PC-3 (cell line): ENCODE data around the gene DLGAP4. TPM values are rescaled to one million over a fixed set of nuclear protein-coding genes. Genes with fewer than 3 reads are reported as not detected.

Source experiments
- ATAC-seq: fragments of 200-7000 bp; cut with Tn5 transposase; 2 replicates; pipeline ENCODE4 v1.9.1; 2020; ENCODE audit warnings: mild to moderate bottlenecking, moderate library complexity
- BruUV-seq: library from RNA; stranded (reverse); fragments of 400-500 nt; replicated peaks from 2 replicates; lab custom pipeline; 2021; lab: Mats Ljungman, UMichigan
- CTCF ChIA-PET: fragments of 300-600 bp; sonication (Branson Sonifier 250); formaldehyde crosslinking; loops from one replicate; lab custom pipeline; 2022; ENCODE audit warnings: antibody characterized with exemption; lab: Charles Lee
- POLR2A ChIA-PET: fragments of 300-600 bp; sonication (Branson Sonifier 250); formaldehyde crosslinking; loops from one replicate; lab custom pipeline; 2022; ENCODE audit warnings: antibody characterized with exemption; ENCODE audit not compliant: unreplicated experiment; lab: Charles Lee
- DNase-seq: peaks from one replicate; pipeline ENCODE4 v3.0.0-alpha.2; 2015
- H2AFZ ChIP-seq: fragments of 300-600 bp; sonication (generic); 2 replicates; pipeline ENCODE4 v1.6.0; 2016; ENCODE audit warnings: antibody characterized with exemption, low read length
- H3F3A ChIP-seq: fragments of 300-600 bp; sonication (generic); one replicate; pipeline ENCODE4 v1.6.0; 2017; ENCODE audit warnings: antibody characterized with exemption, low read length, control low read depth, mild to moderate bottlenecking; ENCODE audit not compliant: unreplicated experiment
- H3K27ac ChIP-seq: fragments of 300-600 bp; sonication (generic); 2 replicates; pipeline ENCODE4 v1.5.1; 2016; ENCODE audit warnings: mild to moderate bottlenecking, low read length
- H3K27me3 ChIP-seq: fragments of 300-600 bp; sonication (generic); 2 replicates; pipeline ENCODE4 v1.6.1; 2016; ENCODE audit warnings: low read length, mixed read lengths
- H3K36me3 ChIP-seq: fragments of 300-600 bp; sonication (generic); 2 replicates; pipeline ENCODE4 v1.6.1; 2016; ENCODE audit warnings: low read depth, mixed run types, low read length, mixed read lengths
- H3K4me1 ChIP-seq: fragments of 300-600 bp; sonication (generic); 2 replicates; pipeline ENCODE4 v1.5.1; 2016; ENCODE audit warnings: low read length; ENCODE audit not compliant: insufficient read depth
- H3K4me2 ChIP-seq: fragments of 300-600 bp; sonication (generic); 2 replicates; pipeline ENCODE4 v1.6.0; 2016; ENCODE audit warnings: low read length
- H3K4me3 ChIP-seq: fragments of 300-600 bp; sonication (generic); 2 replicates; pipeline ENCODE4 v1.5.1; 2016; ENCODE audit warnings: mild to moderate bottlenecking, low read length, mixed read lengths
- H3K79me2 ChIP-seq: fragments of 300-600 bp; sonication (generic); 2 replicates; pipeline ENCODE4 v1.6.1; 2017; ENCODE audit warnings: low read length, mixed read lengths
- H3K9ac ChIP-seq: fragments of 300-600 bp; sonication (generic); 2 replicates; pipeline ENCODE4 v1.6.0; 2016; ENCODE audit warnings: mild to moderate bottlenecking, low read length
- H3K9me2 ChIP-seq: fragments of 300-600 bp; sonication (generic); replicated peaks from 2 replicates; pipeline ENCODE4 v1.6.1; 2016; ENCODE audit warnings: mixed run types, low read length, mixed read lengths
- H3K9me3 ChIP-seq: fragments of 300-600 bp; sonication (generic); 2 replicates; pipeline ENCODE4 v1.6.1; 2016; ENCODE audit warnings: low read length, mixed read lengths
- H4K20me1 ChIP-seq: fragments of 300-600 bp; sonication (generic); 2 replicates; pipeline ENCODE4 v1.6.1; 2016; ENCODE audit warnings: low read length, mixed read lengths
- CTCF ChIP-seq: fragments of 300-600 bp; sonication (generic); conservative IDR thresholded peaks from 2 replicates; pipeline ENCODE4 v1.5.1; 2017; ENCODE audit warnings: antibody characterized with exemption, low read depth, mild to moderate bottlenecking, low read length
- EZH2 ChIP-seq: fragments of 300-600 bp; sonication (generic); IDR thresholded peaks from one replicate; pipeline ENCODE4 v1.6.1; 2017; ENCODE audit warnings: antibody characterized with exemption, mild to moderate bottlenecking, low read length; ENCODE audit not compliant: unreplicated experiment
- EZH2phosphoT487 ChIP-seq: fragments of 300-600 bp; sonication (generic); IDR thresholded peaks from 2 replicates; pipeline ENCODE4 v1.6.1; 2018; ENCODE audit warnings: mild to moderate bottlenecking, antibody characterized with exemption, low read length, borderline replicate concordance
- intact Hi-C: fragments of 100-400 bp; cut with micrococcal nuclease; formaldehyde crosslinking; loops from 2 replicates; pipeline ENCODE4 v1.9.0; 2023
- total RNA-seq: library from RNA; depleted of rRNA; stranded (reverse); fragments of >200 nt; gene quantifications from 2 replicates; pipeline ENCODE4 v1.2.3, GENCODE V29; 2014

DLGAP4 gene
- total RNA-seq, 1 experiment from 2014 or later = 21.0 TPM

- H3K27ac ChIP-seq = no peak overlapping the region
- H4K20me1 ChIP-seq = no peaks in the 10 kb centered on the region
- CTCF ChIA-PET = no interaction called here
- H2AFZ ChIP-seq = no peak overlapping the region
- intact Hi-C loops = no loop called here
- H3K9ac ChIP-seq = no peak overlapping the region
- DNase-seq (no peak), ATAC-seq (no peak)
- POLR2A ChIA-PET = no interaction called here
- H3K27me3 ChIP-seq = no peaks in the 10 kb centered on the region
- no peaks in the 10 kb centered on the region for H3K9me2 ChIP-seq
- H3F3A ChIP-seq = no peaks in the 10 kb centered on the region
- H3K4me1 ChIP-seq = no peaks in the 10 kb centered on the region
- TF ChIP-seq CTCF (no peak), EZH2 (no peak), EZH2phosphoT487 (no peak)
- peaks cover 17% of the 10 kb centered on the region for H3K36me3 ChIP-seq
- H3K4me2 ChIP-seq = no peak overlapping the region
- BruUV-seq = no TSS peak
- H3K4me3 ChIP-seq = no peak overlapping the region
- no peaks in the 10 kb centered on the region for H3K9me3 ChIP-seq
- no peaks in the 10 kb centered on the region for H3K79me2 ChIP-seq
Measured at GRCh38 chr20:36260316-36260715, 45.8 kb upstream of the DLGAP4 start.

DNA sequence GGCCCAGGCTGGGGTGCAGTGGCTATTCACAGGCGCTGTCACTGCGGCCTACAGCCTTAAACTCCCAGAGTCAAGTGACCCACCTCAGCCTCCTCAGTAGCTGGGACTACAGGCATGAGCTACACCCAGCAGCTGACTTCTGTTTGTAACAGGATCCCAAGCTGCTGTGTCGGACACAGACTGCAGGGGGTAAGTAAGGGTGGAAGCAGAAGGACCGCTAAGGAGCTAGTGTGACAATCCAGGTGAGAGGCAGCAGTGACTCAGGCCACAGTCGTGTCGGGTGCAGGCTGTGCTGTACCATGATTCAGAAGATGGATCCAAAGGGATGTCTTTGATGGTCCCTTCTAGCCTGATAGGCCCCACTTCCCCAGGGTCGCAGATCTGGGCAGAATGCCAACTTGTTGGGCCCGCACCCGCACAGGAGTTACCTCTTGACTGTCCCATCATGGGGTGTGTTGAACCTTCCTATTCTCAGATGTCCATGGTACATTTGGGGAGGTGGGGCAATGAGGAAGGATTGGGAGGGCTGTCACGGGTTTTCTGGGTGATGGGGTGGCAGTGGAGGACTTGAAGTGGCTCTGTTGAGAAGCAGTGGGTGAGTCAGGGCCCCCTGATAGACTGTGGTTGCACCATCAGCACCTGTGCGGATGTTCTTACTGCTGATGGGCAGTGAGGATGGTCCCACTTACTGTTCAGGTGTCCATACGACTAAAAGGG lies 44.6 kb upstream of the DLGAP4 start:
- no peaks in the 10 kb centered on the region for H4K20me1 ChIP-seq
- H3K4me2 ChIP-seq = no peak overlapping the region
- no peaks in the 10 kb centered on the region for H3K9me2 ChIP-seq
- no peaks in the 10 kb centered on the region for H3K27me3 ChIP-seq
- POLR2A ChIA-PET = no interaction called here
- DNase-seq (peak; percentile 30), ATAC-seq (peak; percentile 24; the same call in 1 of the 2 replicates)
- H3F3A ChIP-seq = no peaks in the 10 kb centered on the region
- no peak overlapping the region for H3K4me3 ChIP-seq
- BruUV-seq = no TSS peak
- no peak overlapping the region for H2AFZ ChIP-seq
- H3K9ac ChIP-seq = no peak overlapping the region
- no peak for TF ChIP-seq CTCF
- TF ChIP-seq EZH2 = no peak
- no peak for TF ChIP-seq EZH2phosphoT487
- H3K79me2 ChIP-seq = no peaks in the 10 kb centered on the region
- no peak overlapping the region for H3K27ac ChIP-seq
- peaks cover 7% of the 10 kb centered on the region for H3K36me3 ChIP-seq
- intact Hi-C loops = no loop called here
- CTCF ChIA-PET = interaction anchor here (1.1 kb wide), 1 partner anchor 12 kb away, joined by 5 read pairs; no protein-coding TSS in a partner anchor
- H3K9me3 ChIP-seq = no peaks in the 10 kb centered on the region
- H3K4me1 ChIP-seq = no peaks in the 10 kb centered on the region

GRCh38 chr20:36262440-36262839 lies 43.7 kb upstream of the DLGAP4 start:
- ATAC-seq = no peak
- H3K79me2 ChIP-seq = no peaks in the 10 kb centered on the region
- no peaks in the 10 kb centered on the region for H3K27me3 ChIP-seq
- no peak overlapping the region for H2AFZ ChIP-seq
- intact Hi-C loops = no loop called here
- no peaks in the 10 kb centered on the region for H3K4me1 ChIP-seq
- H3F3A ChIP-seq = no peaks in the 10 kb centered on the region
- BruUV-seq = no TSS peak
- H3K9ac ChIP-seq = no peak overlapping the region
- no peak overlapping the region for H3K27ac ChIP-seq
- no peaks in the 10 kb centered on the region; the same call in 1 of the 2 replicates for H3K36me3 ChIP-seq
- H3K9me2 ChIP-seq = no peaks in the 10 kb centered on the region
- ChIA-PET POLR2A (no interaction called here), CTCF (no interaction called here)
- H3K4me3 ChIP-seq = no peak overlapping the region
- H3K4me2 ChIP-seq = no peak overlapping the region
- DNase-seq = no peak
- TF ChIP-seq CTCF (no peak), EZH2 (no peak), EZH2phosphoT487 (no peak)
- no peaks in the 10 kb centered on the region for H3K9me3 ChIP-seq
- H4K20me1 ChIP-seq = no peaks in the 10 kb centered on the region
